H9 (cell line): Measurements from ENCODE around the gene LAMTOR5. TPM values are rescaled to one million over a fixed set of nuclear protein-coding genes. Genes with fewer than 3 reads are reported as not detected.

Source experiments
- DNase-seq: peaks from one replicate; pipeline ENCODE4 v3.0.0-alpha.2; 2017
- H2AFZ ChIP-seq: one replicate; pipeline ENCODE4 v1.6.1; 2013; ENCODE audit warnings: mild to moderate bottlenecking, low read length, control low read depth, moderate library complexity
- H2AK5ac ChIP-seq: 2 replicates; pipeline ENCODE4 v1.6.1; 2013; ENCODE audit warnings: low read length, control low read depth, mixed read lengths; ENCODE audit not compliant: insufficient read length
- H2BK120ac ChIP-seq: one replicate; pipeline ENCODE4 v1.6.1; 2013; ENCODE audit warnings: low read depth, mild to moderate bottlenecking, low read length, control low read depth, inconsistent platforms; ENCODE audit not compliant: poor library complexity, severe bottlenecking
- H2BK12ac ChIP-seq: 2 replicates; pipeline ENCODE4 v1.6.1; 2013; ENCODE audit warnings: low read length, control low read depth, mixed read lengths, low read depth; ENCODE audit not compliant: insufficient read length
- H2BK15ac ChIP-seq: 2 replicates; pipeline ENCODE4 v1.6.1; 2013; ENCODE audit warnings: low read depth, low read length, control low read depth
- H2BK20ac ChIP-seq: one replicate; pipeline ENCODE4 v1.6.1; 2013; ENCODE audit warnings: low read depth, mild to moderate bottlenecking, low read length, control low read depth, inconsistent platforms; ENCODE audit not compliant: poor library complexity, severe bottlenecking
- H2BK5ac ChIP-seq: 2 replicates; pipeline ENCODE4 v1.6.1; 2013; ENCODE audit warnings: low read length, control low read depth, mixed read lengths; ENCODE audit not compliant: insufficient read length
- H3K14ac ChIP-seq: 2 replicates; pipeline ENCODE4 v1.6.1; 2013; ENCODE audit warnings: low read length, control low read depth; ENCODE audit not compliant: insufficient read depth
- H3K18ac ChIP-seq: 2 replicates; pipeline ENCODE4 v1.6.1; 2013; ENCODE audit warnings: low read depth, mild to moderate bottlenecking, mixed read lengths, low read length, control low read depth; ENCODE audit not compliant: insufficient read length
- H3K23ac ChIP-seq: 2 replicates; pipeline ENCODE4 v1.6.1; 2013; ENCODE audit warnings: low read length, control low read depth, mixed read lengths, low read depth; ENCODE audit not compliant: insufficient read length
- H3K23me2 ChIP-seq: 2 replicates; pipeline ENCODE4 v1.6.1; 2013; ENCODE audit warnings: low read depth, mild to moderate bottlenecking, mixed read lengths, low read length, control low read depth; ENCODE audit not compliant: insufficient read length, poor library complexity, severe bottlenecking
- H3K27ac ChIP-seq: 2 replicates; pipeline ENCODE4 v1.5.1; 2013; ENCODE audit warnings: low read length, control low read depth, mixed read lengths, low read depth; ENCODE audit not compliant: insufficient read length
- H3K27me3 ChIP-seq: 2 replicates; pipeline ENCODE4 v1.6.1; 2013; ENCODE audit warnings: low read length, control low read depth, inconsistent platforms; ENCODE audit not compliant: insufficient read depth
- H3K4ac ChIP-seq: 2 replicates; pipeline ENCODE4 v1.6.1; 2013; ENCODE audit warnings: low read depth, mild to moderate bottlenecking, control low read depth, inconsistent platforms, low read length, moderate library complexity
- H3K4me1 ChIP-seq: 2 replicates; pipeline ENCODE4 v1.6.1; 2013; ENCODE audit warnings: low read length, control low read depth, inconsistent platforms; ENCODE audit not compliant: insufficient read depth
- H3K4me2 ChIP-seq: 2 replicates; pipeline ENCODE4 v1.6.1; 2013; ENCODE audit warnings: low read length, control low read depth, mixed read lengths; ENCODE audit not compliant: insufficient read length, insufficient read depth
- H3K56ac ChIP-seq: 2 replicates; pipeline ENCODE4 v1.6.1; 2013; ENCODE audit warnings: low read depth, mild to moderate bottlenecking, mixed read lengths, low read length, control low read depth; ENCODE audit not compliant: insufficient read length
- H3K79me1 ChIP-seq: 2 replicates; pipeline ENCODE4 v1.6.1; 2013; ENCODE audit warnings: low read depth, mild to moderate bottlenecking, moderate library complexity, low read length, control low read depth, inconsistent platforms; ENCODE audit not compliant: insufficient read depth, poor library complexity, severe bottlenecking
- H3K79me2 ChIP-seq: 2 replicates; pipeline ENCODE4 v1.6.1; 2013; ENCODE audit warnings: low read length, control low read depth, inconsistent platforms; ENCODE audit not compliant: insufficient read depth
- H3K9ac ChIP-seq: 2 replicates; pipeline ENCODE4 v1.6.1; 2013; ENCODE audit warnings: low read length, control low read depth, mixed read lengths; ENCODE audit not compliant: insufficient read length; ENCODE audit errors: extremely low read depth
- H3K9me3 ChIP-seq: one replicate; pipeline ENCODE4 v1.6.1; 2013; ENCODE audit warnings: low read depth, low read length, inconsistent platforms; ENCODE audit not compliant: control insufficient read depth
- H3T11ph ChIP-seq: one replicate; pipeline ENCODE4 v1.6.1; 2013; ENCODE audit warnings: mild to moderate bottlenecking, low read length, control low read depth, inconsistent platforms
- H4K20me1 ChIP-seq: one replicate; pipeline ENCODE4 v1.6.1; 2013; ENCODE audit not compliant: control insufficient read depth, insufficient read length, insufficient read depth
- H4K5ac ChIP-seq: 2 replicates; pipeline ENCODE4 v1.6.1; 2013; ENCODE audit warnings: low read depth, mild to moderate bottlenecking, mixed read lengths, low read length, control low read depth; ENCODE audit not compliant: insufficient read length
- H4K8ac ChIP-seq: replicated peaks from 2 replicates; pipeline ENCODE4 v1.6.1; 2013; ENCODE audit warnings: low read length, control low read depth, mixed read lengths, low read depth; ENCODE audit not compliant: insufficient read length
- H4K91ac ChIP-seq: 2 replicates; pipeline ENCODE4 v1.6.1; 2013; ENCODE audit warnings: low read depth, mild to moderate bottlenecking, moderate library complexity, mixed read lengths, low read length, control low read depth; ENCODE audit not compliant: insufficient read length
- H3K27ac Mint-ChIP-seq, 3 experiments: 2 replicates in 2 of 3; 3 replicates in 1 of 3; pipeline ENCODE4 v1.8.0; 2020 to 2021; ENCODE audit warnings: mixed read lengths in 3 of 3, mild to moderate bottlenecking in 1 of 3, moderate library complexity in 1 of 3
- H3K27me3 Mint-ChIP-seq: 2 replicates; pipeline ENCODE4 v1.8.0; 2021; ENCODE audit warnings: low read depth, mild to moderate bottlenecking, moderate library complexity, mixed read lengths
- H3K36me3 Mint-ChIP-seq, 3 experiments: 2 replicates in 2 of 3; 3 replicates in 1 of 3; pipeline ENCODE4 v1.8.0; 2020 to 2021; ENCODE audit warnings: low read depth in 3 of 3, mixed read lengths in 3 of 3; ENCODE audit not compliant: insufficient read depth in 1 of 3
- H3K4me1 Mint-ChIP-seq, 2 experiments: 2 replicates each; pipeline ENCODE4 v1.8.0; 2020; ENCODE audit warnings: mixed read lengths in 2 of 2
- H3K4me3 Mint-ChIP-seq, 2 experiments: 2 replicates in 1 of 2; 3 replicates in 1 of 2; pipeline ENCODE4 v1.8.0; 2020 to 2021; ENCODE audit warnings: mild to moderate bottlenecking in 2 of 2, mixed read lengths in 2 of 2, moderate library complexity in 1 of 2
- H3K9me3 Mint-ChIP-seq, 2 experiments: 2 replicates in 1 of 2; 3 replicates in 1 of 2; pipeline ENCODE4 v1.8.0; 2020; ENCODE audit warnings: mild to moderate bottlenecking in 2 of 2, mixed read lengths in 2 of 2, moderate library complexity in 1 of 2
- WGBS: extraction: QIAGEN DNeasy Blood & Tissue Kit; methylation state at CpG from one replicate; pipeline ENCODE4 v1.1.7; 2013; ENCODE audit warnings: missing lambda C conversion rate, low lambda C conversion rate, mixed read lengths; ENCODE audit not compliant: insufficient read length; ENCODE audit errors: extremely low coverage; 5-methylcytosine and 5-hydroxymethylcytosine counted together
- total RNA-seq: library from RNA; stranded (reverse); gene quantifications from 2 replicates; pipeline ENCODE4 v1.2.1, GENCODE V29; 2021
- TF ChIP-seq, protein P1 (sequence below): fragments of 200-600 bp; sonication (generic); conservative IDR thresholded peaks from 3 replicates; pipeline ENCODE4 v1.8.0; 2021; ENCODE audit warnings: antibody characterized with exemption, mild to moderate bottlenecking

The LAMTOR5 gene
- total RNA-seq, 1 experiment from 2014 or later, result 108 TPM

DNA sequence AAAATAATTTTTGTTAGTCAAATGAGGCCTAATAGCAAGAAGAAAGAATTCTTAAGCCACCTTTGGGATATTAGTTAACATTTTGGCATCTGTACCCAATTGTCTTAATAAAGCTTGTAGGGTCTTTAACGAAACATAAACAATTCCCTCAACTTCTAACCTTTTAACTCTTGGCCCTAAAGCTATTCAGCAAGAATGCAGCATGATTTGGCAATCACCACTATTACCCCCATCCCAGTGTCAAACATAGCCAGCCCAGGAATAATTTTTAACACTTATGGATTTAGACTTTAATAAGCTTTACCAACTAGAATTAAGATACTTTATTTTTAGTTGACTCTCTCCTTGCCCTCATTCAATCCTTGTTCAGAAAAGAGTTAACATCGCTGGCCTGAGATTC, 14.2 kb downstream of the LAMTOR5 start:
- no peak overlapping the region for H2BK12ac ChIP-seq
- H4K91ac ChIP-seq, result no peak overlapping the region
- H3K23me2 ChIP-seq, result no peaks in the 10 kb centered on the region
- no peak overlapping the region for H3K4me2 ChIP-seq
- H3K79me2 ChIP-seq, result no peaks in the 10 kb centered on the region
- H3K4me3 Mint-ChIP-seq, result no peak overlapping the region
- H3K27me3 Mint-ChIP-seq, result no peaks in the 10 kb centered on the region
- WGBS, result no CpG with 5 or more reads among the region's 2 CpGs
- H3K27ac Mint-ChIP-seq, result no peak overlapping the region; a peak in 1 of 7 replicates
- no peak for DNase-seq
- TF ChIP-seq, protein P1, sequence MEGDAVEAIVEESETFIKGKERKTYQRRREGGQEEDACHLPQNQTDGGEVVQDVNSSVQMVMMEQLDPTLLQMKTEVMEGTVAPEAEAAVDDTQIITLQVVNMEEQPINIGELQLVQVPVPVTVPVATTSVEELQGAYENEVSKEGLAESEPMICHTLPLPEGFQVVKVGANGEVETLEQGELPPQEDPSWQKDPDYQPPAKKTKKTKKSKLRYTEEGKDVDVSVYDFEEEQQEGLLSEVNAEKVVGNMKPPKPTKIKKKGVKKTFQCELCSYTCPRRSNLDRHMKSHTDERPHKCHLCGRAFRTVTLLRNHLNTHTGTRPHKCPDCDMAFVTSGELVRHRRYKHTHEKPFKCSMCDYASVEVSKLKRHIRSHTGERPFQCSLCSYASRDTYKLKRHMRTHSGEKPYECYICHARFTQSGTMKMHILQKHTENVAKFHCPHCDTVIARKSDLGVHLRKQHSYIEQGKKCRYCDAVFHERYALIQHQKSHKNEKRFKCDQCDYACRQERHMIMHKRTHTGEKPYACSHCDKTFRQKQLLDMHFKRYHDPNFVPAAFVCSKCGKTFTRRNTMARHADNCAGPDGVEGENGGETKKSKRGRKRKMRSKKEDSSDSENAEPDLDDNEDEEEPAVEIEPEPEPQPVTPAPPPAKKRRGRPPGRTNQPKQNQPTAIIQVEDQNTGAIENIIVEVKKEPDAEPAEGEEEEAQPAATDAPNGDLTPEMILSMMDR, result no peak
- no peaks in the 10 kb centered on the region for H3K9me3 ChIP-seq
- H3K36me3 Mint-ChIP-seq, result peaks cover 7 to 21% (median 11%) of the 10 kb centered on the region in 3 experiments
- H3K4me1 ChIP-seq, result no peaks in the 10 kb centered on the region
- no peaks in the 10 kb centered on the region for H3K27me3 ChIP-seq
- H3K4ac ChIP-seq, result no peak overlapping the region
- H3T11ph ChIP-seq, result no peak overlapping the region
- H2AFZ ChIP-seq, result no peak overlapping the region
- H3K9me3 Mint-ChIP-seq, result no peaks in the 10 kb centered on the region; a peak in 1 of 5 replicates
- H3K9ac ChIP-seq, result no peak overlapping the region
- H3K56ac ChIP-seq, result no peak overlapping the region
- no peak overlapping the region for H2BK15ac ChIP-seq
- no peak overlapping the region for H4K8ac ChIP-seq
- peaks cover 18 to 24% of the 10 kb centered on the region in 2 experiments for H3K4me1 Mint-ChIP-seq
- H2BK5ac ChIP-seq, result no peak overlapping the region
- no peak overlapping the region for H4K5ac ChIP-seq
- no peak overlapping the region for H2AK5ac ChIP-seq
- H3K27ac ChIP-seq, result no peak overlapping the region
- no peak overlapping the region for H2BK120ac ChIP-seq
- H3K14ac ChIP-seq, result no peak overlapping the region
- no peak overlapping the region for H3K18ac ChIP-seq
- no peaks in the 10 kb centered on the region for H4K20me1 ChIP-seq
- no peak overlapping the region for H3K23ac ChIP-seq
- H3K79me1 ChIP-seq, result no peaks in the 10 kb centered on the region
- H2BK20ac ChIP-seq, result no peak overlapping the region
